NCI-H524 treated with DMSO at 0.1 percent for 48 hours (cell line): ENCODE results near the gene TMEM131L.

Source experiments
- DNase-seq: peaks from one replicate; lab custom pipeline; 2025; lab: John Stamatoyannopoulos, UW

The TMEM131L gene

GRCh38 chr4:153620352-153620751 is 154.2 kb downstream of the TMEM131L start:
- no peak for DNase-seq

GRCh38 chr4:153622093-153622492 is 155.9 kb downstream of the TMEM131L start:
- no peak for DNase-seq

- no peak for DNase-seq
These were observed 156.6 kb downstream of the TMEM131L start for GRCh38 chr4:153622778-153623240.

- no peak for DNase-seq
These were observed 157.3 kb downstream of the TMEM131L start for GRCh38 chr4:153623491-153623890.

GRCh38 chr4:153628796-153629315 is 162.7 kb downstream of the TMEM131L start:
- DNase-seq, result no peak

GRCh38 chr4:153629776-153630175 is 163.6 kb downstream of the TMEM131L start:
- DNase-seq, result no peak

- DNase-seq, result no peak
These were observed 168.7 kb downstream of the TMEM131L start for GRCh38 chr4:153634738-153635353.

- DNase-seq, result no peak
These were observed 169.7 kb downstream of the TMEM131L start for GRCh38 chr4:153635846-153636245.

- DNase-seq, result no peak
These were observed 171.0 kb downstream of the TMEM131L start for GRCh38 chr4:153637201-153637600.

GRCh38 chr4:153638011-153638410 is 171.9 kb downstream of the TMEM131L start:
- DNase-seq, result no peak

- no peak for DNase-seq
These were observed 172.8 kb downstream of the TMEM131L start for GRCh38 chr4:153638999-153639398.

- no peak for DNase-seq
These were observed 174.0 kb downstream of the TMEM131L start for GRCh38 chr4:153639833-153640802.

- DNase-seq, result no peak
These were observed 175.4 kb downstream of the TMEM131L start for GRCh38 chr4:153641532-153641931.

GRCh38 chr4:153643406-153644383 is 177.5 kb downstream of the TMEM131L start:
- peak; percentile 17 for DNase-seq

- no peak for DNase-seq
These were observed 179.0 kb downstream of the TMEM131L start for GRCh38 chr4:153645183-153645582.

- no peak for DNase-seq
These were observed 180.1 kb downstream of the TMEM131L start for GRCh38 chr4:153646261-153646660.

GRCh38 chr4:153646978-153647377 is 180.8 kb downstream of the TMEM131L start:
- DNase-seq, result no peak

- DNase-seq, result no peak
These were observed 181.8 kb downstream of the TMEM131L start for GRCh38 chr4:153647975-153648374.

GRCh38 chr4:153649572-153649991 is 183.4 kb downstream of the TMEM131L start:
- DNase-seq, result no peak

GRCh38 chr4:153651116-153651515 is 185.0 kb downstream of the TMEM131L start:
- DNase-seq, result no peak

- DNase-seq, result no peak
These were observed 185.4 kb downstream of the TMEM131L start for GRCh38 chr4:153651587-153651986.
